Measurements from ENCODE around the gene XKR7. TPM values are rescaled to one million over a fixed set of nuclear protein-coding genes. Genes with fewer than 3 reads are reported as not detected.

The XKR7 gene
- total and polyA plus RNA-seq, 10 of the 15 experiments (the other 5 are each of a cell fraction or from before 2014, with no cell fraction given) = not detected

DNA sequence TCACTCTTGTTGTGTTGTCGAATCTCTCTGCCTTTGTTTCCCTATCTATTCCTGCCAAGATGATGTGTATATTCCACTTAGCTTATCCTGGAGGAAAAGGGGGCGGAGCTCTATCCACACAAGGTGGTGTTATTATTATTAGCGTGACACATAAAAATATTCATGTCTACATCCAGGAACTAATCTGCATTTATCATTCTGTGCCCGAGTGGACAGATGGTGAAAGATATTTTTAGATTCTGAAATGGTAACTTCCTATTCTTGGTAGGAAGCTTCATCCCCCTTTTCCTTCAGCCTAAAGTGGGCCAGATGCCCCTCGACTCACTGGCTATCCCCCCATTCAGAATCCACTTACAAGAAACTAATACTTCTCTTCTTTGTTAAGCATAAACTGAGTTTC lies 2.0 kb downstream of the XKR7 start:
- intact Hi-C loops (cut with micrococcal nuclease; ENCODE audit: unreplicated experiment) (no loop called here), in situ Hi-C loops (cut with MboI) (no loop called here)
- Histone ChIP-seq H3K79me2 (ENCODE audit: control insufficient read depth, insufficient read depth, low read length) (no peaks in the 10 kb centered on the region), H3K9me3 (replicated peaks; ENCODE audit: control insufficient read depth, insufficient read depth, low read length) (no peaks in the 10 kb centered on the region), H2AFZ (ENCODE audit: control insufficient read depth, low read depth, low read length) (no peak overlapping the region), H4K20me1 (ENCODE audit: control insufficient read depth, insufficient read depth) (peaks cover 2% of the 10 kb centered on the region; the same call in 1 of the 2 replicates), H3K27ac (ENCODE audit: control insufficient read depth, insufficient read depth) (no peak overlapping the region), H3K4me1 (ENCODE audit: control insufficient read depth, insufficient read depth, low read length) (no peaks in the 10 kb centered on the region), H3K4me3 (no peak overlapping the region), H3K9ac (ENCODE audit: control insufficient read depth, insufficient read depth, low read length) (no peak overlapping the region), H3K27me3 (replicated peaks in 1 of 2; ENCODE audit: control insufficient read depth in 2 of 2, insufficient read depth in 2 of 2, low read length in 1 of 2) (peaks cover 0 to 5% of the 10 kb centered on the region in 2 experiments), H3K36me3 (ENCODE audit: control insufficient read depth in 2 of 2, insufficient read depth in 2 of 2, low read length in 1 of 2) (no peaks in the 10 kb centered on the region), H3K4me2 (ENCODE audit: control insufficient read depth, insufficient read depth) (no peak overlapping the region)
- ChIA-PET CTCF (interaction anchor here (0.7 to 2.8 kb wide), 8 partner anchors 11 to 147 kb away, joined by 3 to 12 read pairs (median 5); partner anchors contain the start of gene PDRG1), RAD21 (ENCODE audit: unreplicated experiment) (interaction anchor here (1.0 to 1.3 kb wide), 3 partner anchors 117 to 147 kb away, joined by 3 to 4 read pairs (median 3); no protein-coding TSS in a partner anchor), POLR2A (interaction anchor here (1.5 kb wide), 1 partner anchor 18 kb away, joined by 3 read pairs; the partner anchor contains the start of gene PDRG1), SMC1A (ENCODE audit: uncharacterized antibody, unreplicated experiment) (interaction anchor here (0.8 to 1.0 kb wide), 2 partner anchors 17 to 119 kb away, joined by 3 read pairs; no protein-coding TSS in a partner anchor)
- BruUV-seq (replicated peaks) = no TSS peak
- DNase-seq (ENCODE audit: low read depth, low spot score) = no peak
- FAIRE-seq = no peak
- WGBS (ENCODE audit: insufficient coverage, insufficient replicate concordance, low lambda C conversion rate, missing lambda C conversion rate) = 10% methylated on average over 5 of the region's 5 CpGs
- no peak for ATAC-seq
- TF ChIP-seq MYB (IDR thresholded peaks at IDR 0.05; ENCODE audit: borderline replicate concordance, low read depth, low read length) = no peak
- TF ChIP-seq YY1 (IDR thresholded peaks at IDR 0.05; ENCODE audit: low read depth, low read length) = no peak
- no peak for TF ChIP-seq FOXM1 (IDR thresholded peaks at IDR 0.05; ENCODE audit: low read depth, low read length)
- TF ChIP-seq, protein P1, sequence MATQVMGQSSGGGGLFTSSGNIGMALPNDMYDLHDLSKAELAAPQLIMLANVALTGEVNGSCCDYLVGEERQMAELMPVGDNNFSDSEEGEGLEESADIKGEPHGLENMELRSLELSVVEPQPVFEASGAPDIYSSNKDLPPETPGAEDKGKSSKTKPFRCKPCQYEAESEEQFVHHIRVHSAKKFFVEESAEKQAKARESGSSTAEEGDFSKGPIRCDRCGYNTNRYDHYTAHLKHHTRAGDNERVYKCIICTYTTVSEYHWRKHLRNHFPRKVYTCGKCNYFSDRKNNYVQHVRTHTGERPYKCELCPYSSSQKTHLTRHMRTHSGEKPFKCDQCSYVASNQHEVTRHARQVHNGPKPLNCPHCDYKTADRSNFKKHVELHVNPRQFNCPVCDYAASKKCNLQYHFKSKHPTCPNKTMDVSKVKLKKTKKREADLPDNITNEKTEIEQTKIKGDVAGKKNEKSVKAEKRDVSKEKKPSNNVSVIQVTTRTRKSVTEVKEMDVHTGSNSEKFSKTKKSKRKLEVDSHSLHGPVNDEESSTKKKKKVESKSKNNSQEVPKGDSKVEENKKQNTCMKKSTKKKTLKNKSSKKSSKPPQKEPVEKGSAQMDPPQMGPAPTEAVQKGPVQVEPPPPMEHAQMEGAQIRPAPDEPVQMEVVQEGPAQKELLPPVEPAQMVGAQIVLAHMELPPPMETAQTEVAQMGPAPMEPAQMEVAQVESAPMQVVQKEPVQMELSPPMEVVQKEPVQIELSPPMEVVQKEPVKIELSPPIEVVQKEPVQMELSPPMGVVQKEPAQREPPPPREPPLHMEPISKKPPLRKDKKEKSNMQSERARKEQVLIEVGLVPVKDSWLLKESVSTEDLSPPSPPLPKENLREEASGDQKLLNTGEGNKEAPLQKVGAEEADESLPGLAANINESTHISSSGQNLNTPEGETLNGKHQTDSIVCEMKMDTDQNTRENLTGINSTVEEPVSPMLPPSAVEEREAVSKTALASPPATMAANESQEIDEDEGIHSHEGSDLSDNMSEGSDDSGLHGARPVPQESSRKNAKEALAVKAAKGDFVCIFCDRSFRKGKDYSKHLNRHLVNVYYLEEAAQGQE (IDR thresholded peaks at IDR 0.05; ENCODE audit: low read depth, low read length) = no peak
- TF ChIP-seq LARP7 (IDR thresholded peaks at IDR 0.05) = no peak
- TF ChIP-seq ZNF24 (IDR thresholded peaks at IDR 0.05) = no peak
- TF ChIP-seq, protein P2, sequence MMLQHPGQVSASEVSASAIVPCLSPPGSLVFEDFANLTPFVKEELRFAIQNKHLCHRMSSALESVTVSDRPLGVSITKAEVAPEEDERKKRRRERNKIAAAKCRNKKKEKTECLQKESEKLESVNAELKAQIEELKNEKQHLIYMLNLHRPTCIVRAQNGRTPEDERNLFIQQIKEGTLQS (IDR thresholded peaks at IDR 0.05; ENCODE audit: borderline replicate concordance, extremely low read depth, low read depth, low read length) = no peak
- TF ChIP-seq NBN (IDR thresholded peaks at IDR 0.05) = no peak
- TF ChIP-seq HDAC2 (IDR thresholded peaks at IDR 0.05) = no peak
- no peak for TF ChIP-seq SMARCA5 (IDR thresholded peaks at IDR 0.05)
- TF ChIP-seq SREBF2 (IDR thresholded peaks at IDR 0.05; ENCODE audit: low read length) = no peak
- no peak for TF ChIP-seq HDGF (IDR thresholded peaks at IDR 0.05)
- TF ChIP-seq, protein P3, sequence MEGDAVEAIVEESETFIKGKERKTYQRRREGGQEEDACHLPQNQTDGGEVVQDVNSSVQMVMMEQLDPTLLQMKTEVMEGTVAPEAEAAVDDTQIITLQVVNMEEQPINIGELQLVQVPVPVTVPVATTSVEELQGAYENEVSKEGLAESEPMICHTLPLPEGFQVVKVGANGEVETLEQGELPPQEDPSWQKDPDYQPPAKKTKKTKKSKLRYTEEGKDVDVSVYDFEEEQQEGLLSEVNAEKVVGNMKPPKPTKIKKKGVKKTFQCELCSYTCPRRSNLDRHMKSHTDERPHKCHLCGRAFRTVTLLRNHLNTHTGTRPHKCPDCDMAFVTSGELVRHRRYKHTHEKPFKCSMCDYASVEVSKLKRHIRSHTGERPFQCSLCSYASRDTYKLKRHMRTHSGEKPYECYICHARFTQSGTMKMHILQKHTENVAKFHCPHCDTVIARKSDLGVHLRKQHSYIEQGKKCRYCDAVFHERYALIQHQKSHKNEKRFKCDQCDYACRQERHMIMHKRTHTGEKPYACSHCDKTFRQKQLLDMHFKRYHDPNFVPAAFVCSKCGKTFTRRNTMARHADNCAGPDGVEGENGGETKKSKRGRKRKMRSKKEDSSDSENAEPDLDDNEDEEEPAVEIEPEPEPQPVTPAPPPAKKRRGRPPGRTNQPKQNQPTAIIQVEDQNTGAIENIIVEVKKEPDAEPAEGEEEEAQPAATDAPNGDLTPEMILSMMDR (IDR thresholded peaks at IDR 0.05 in 2 of 3, conservative IDR thresholded peaks at IDR 0.05 in 1 of 3; ENCODE audit: control insufficient read depth in 2 of 3, extremely low read depth in 1 of 3, insufficient read depth in 1 of 3, low read depth in 3 of 3, low read length in 3 of 3) = no peak
- TF ChIP-seq, protein P4, sequence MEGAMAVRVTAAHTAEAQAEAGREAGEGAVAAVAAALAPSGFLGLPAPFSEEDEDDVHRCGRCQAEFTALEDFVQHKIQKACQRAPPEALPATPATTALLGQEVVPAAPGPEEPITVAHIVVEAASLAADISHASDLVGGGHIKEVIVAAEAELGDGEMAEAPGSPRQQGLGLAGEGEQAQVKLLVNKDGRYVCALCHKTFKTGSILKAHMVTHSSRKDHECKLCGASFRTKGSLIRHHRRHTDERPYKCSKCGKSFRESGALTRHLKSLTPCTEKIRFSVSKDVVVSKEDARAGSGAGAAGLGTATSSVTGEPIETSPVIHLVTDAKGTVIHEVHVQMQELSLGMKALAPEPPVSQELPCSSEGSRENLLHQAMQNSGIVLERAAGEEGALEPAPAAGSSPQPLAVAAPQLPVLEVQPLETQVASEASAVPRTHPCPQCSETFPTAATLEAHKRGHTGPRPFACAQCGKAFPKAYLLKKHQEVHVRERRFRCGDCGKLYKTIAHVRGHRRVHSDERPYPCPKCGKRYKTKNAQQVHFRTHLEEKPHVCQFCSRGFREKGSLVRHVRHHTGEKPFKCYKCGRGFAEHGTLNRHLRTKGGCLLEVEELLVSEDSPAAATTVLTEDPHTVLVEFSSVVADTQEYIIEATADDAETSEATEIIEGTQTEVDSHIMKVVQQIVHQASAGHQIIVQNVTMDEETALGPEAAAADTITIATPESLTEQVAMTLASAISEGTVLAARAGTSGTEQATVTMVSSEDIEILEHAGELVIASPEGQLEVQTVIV (IDR thresholded peaks at IDR 0.05; ENCODE audit: borderline replicate concordance, partially characterized antibody) = no peak
- TF ChIP-seq NR2C2 (IDR thresholded peaks at IDR 0.05; ENCODE audit: borderline replicate concordance, control insufficient read depth, insufficient read length, low read depth) = no peak
- TF ChIP-seq RB1 (IDR thresholded peaks at IDR 0.05; ENCODE audit: borderline replicate concordance) = no peak
- no peak for TF ChIP-seq MXI1 (IDR thresholded peaks at IDR 0.05; ENCODE audit: low read depth, low read length)

All from GM12878 (cell line).